Stimulated activated memory B cell treated with anti-CD40 and anti-IgM and Interleukin-4, amounts not matched to agents 10 μg/mL and 1 μg/mL and 100 μg/mL, for 72 hours (primary cell): ENCODE measurements around the gene ARHGAP32.
"Not testable (repeated sequence)": the region's sequence is repeated elsewhere in the genome, so short reads cannot be mapped to it uniquely, and the experiment has no call there.

Experiments
- ATAC-seq: fragments of 150-1000 bp; cut with Tn5 transposase; 2 replicates; pipeline ENCODE4 v1.10.0; 2021
- H3K27ac Mint-ChIP-seq: one replicate; pipeline ENCODE4 v1.8.0; 2022; ENCODE audit warnings: mild to moderate bottlenecking, mixed read lengths
- H3K27me3 Mint-ChIP-seq: one replicate; pipeline ENCODE4 v1.8.0; 2022; ENCODE audit warnings: mixed read lengths
- H3K36me3 Mint-ChIP-seq: one replicate; pipeline ENCODE4 v1.8.0; 2022; ENCODE audit warnings: mixed read lengths
- H3K4me1 Mint-ChIP-seq: one replicate; pipeline ENCODE4 v1.8.0; 2022; ENCODE audit warnings: mixed read lengths
- H3K4me3 Mint-ChIP-seq: one replicate; pipeline ENCODE4 v1.8.0; 2022; ENCODE audit warnings: mild to moderate bottlenecking, moderate library complexity, mixed read lengths
- H3K9me3 Mint-ChIP-seq: one replicate; pipeline ENCODE4 v1.8.0; 2022; ENCODE audit warnings: mixed read lengths

Gene ARHGAP32

DNA sequence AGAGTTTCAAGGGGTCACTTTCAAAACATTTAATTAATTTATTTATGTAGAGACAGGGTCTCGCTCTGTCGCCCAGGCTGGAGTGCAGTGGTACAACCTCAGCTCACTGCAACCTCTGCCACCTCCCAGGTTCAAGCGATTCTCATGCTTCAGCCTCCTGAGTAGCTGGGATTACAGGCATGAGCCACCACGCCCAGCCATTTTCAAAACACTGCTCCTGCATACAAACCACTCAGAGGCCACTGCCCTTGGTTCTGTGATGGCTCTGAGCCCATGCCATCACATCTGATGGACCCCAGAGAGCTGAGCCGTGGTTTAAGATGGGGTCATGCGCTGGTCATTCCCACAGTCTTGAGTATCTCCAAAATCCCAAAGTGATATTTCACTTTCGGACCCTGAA, 272.5 kb downstream of the ARHGAP32 start:
- H3K27me3 Mint-ChIP-seq = peaks cover 90% of the 10 kb centered on the region
- H3K4me3 Mint-ChIP-seq, H3K36me3 Mint-ChIP-seq, ATAC-seq, H3K27ac Mint-ChIP-seq, H3K4me1 Mint-ChIP-seq, H3K9me3 Mint-ChIP-seq: not testable (repeated sequence)

- Mint-ChIP-seq H3K4me1 (peaks cover 5% of the 10 kb centered on the region), H3K27me3 (peaks cover 90% of the 10 kb centered on the region), H3K36me3 (no peaks in the 10 kb centered on the region), H3K9me3 (peaks cover 8% of the 10 kb centered on the region), H3K27ac (no peak overlapping the region), H3K4me3 (no peak overlapping the region)
- no peak for ATAC-seq
These were observed 272.9 kb downstream of the ARHGAP32 start for GRCh38 chr11:128919216-128919615.

- H3K36me3 Mint-ChIP-seq = no peaks in the 10 kb centered on the region
- H3K27me3 Mint-ChIP-seq = peaks cover 92% of the 10 kb centered on the region
- no peak for ATAC-seq
- H3K27ac Mint-ChIP-seq = no peak overlapping the region
- H3K4me1 Mint-ChIP-seq = peaks cover 5% of the 10 kb centered on the region
- H3K9me3 Mint-ChIP-seq = peaks cover 8% of the 10 kb centered on the region
- no peak overlapping the region for H3K4me3 Mint-ChIP-seq
These were observed 274.9 kb downstream of the ARHGAP32 start for GRCh38 chr11:128917144-128917724.

GRCh38 chr11:128916681-128917080, 275.4 kb downstream of the ARHGAP32 start:
- Mint-ChIP-seq H3K27me3 (peaks cover 92% of the 10 kb centered on the region), H3K27ac (no peak overlapping the region), H3K9me3 (peaks cover 8% of the 10 kb centered on the region), H3K4me3 (no peak overlapping the region), H3K36me3 (no peaks in the 10 kb centered on the region), H3K4me1 (peaks cover 5% of the 10 kb centered on the region)
- ATAC-seq = no peak

DNA sequence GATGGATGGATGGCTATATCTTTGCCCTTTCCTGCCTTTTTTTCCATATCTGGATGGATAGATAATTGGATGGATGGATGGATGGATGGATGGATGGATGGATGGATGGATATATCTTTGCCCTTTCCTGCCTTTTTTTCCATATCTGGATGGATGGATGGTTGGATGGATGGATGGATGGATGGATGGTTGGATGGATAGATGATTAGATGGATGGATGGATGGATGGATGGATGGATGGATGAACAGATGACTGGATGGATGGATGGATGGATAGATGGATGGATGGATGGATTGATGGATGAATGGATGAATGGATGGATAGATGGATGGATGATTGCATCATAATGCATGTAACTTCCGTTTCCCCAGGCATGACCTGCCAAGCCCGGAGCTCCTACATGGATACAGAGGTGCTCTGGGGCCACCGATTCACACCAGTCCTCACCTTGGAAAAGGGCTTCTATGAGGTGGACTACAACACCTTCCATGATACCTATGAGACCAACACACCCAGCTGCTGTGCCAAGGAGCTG, 276.0 kb downstream of the ARHGAP32 start:
- no peaks in the 10 kb centered on the region for H3K36me3 Mint-ChIP-seq
- ATAC-seq = no peak
- H3K9me3 Mint-ChIP-seq = peaks cover 8% of the 10 kb centered on the region
- H3K27me3 Mint-ChIP-seq = peaks cover 94% of the 10 kb centered on the region
- no peak overlapping the region for H3K27ac Mint-ChIP-seq
- peaks cover 5% of the 10 kb centered on the region for H3K4me1 Mint-ChIP-seq
- H3K4me3 Mint-ChIP-seq = no peak overlapping the region

DNA sequence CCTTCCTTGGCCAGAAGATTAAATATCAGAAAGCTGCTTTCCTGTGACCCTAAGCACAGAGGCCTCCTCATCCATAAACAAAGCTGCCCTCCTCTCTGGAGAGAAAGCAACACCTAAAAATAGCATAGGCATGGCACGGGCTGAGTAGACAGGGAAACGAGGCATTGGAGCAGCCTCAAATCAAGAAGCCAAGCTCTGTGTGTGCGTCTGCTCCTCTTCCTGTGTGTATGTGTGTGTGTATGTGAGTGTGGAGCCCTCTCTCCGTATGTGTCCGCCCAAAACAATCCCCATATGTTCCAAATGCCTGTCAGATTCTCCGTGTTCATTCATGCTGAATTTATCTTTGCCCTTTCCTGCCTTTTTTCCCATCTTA, 277.0 kb downstream of the ARHGAP32 start:
- Mint-ChIP-seq H3K4me3 (no peak overlapping the region), H3K36me3 (no peaks in the 10 kb centered on the region), H3K27me3 (peaks cover 91% of the 10 kb centered on the region), H3K4me1 (peaks cover 5% of the 10 kb centered on the region), H3K27ac (no peak overlapping the region), H3K9me3 (peaks cover 8% of the 10 kb centered on the region)
- ATAC-seq = no peak
